HuH-7.5 (cell line): ENCODE measurements around the gene PEDS1.
"Not testable (repeated sequence)": the region's sequence is repeated elsewhere in the genome, so short reads cannot be mapped to it uniquely, and the experiment has no call there.

Source experiments
- DNase-seq: peaks from one replicate; pipeline ENCODE4 v3.0.0; 2011; ENCODE audit warnings: low spot score

Gene PEDS1

DNA sequence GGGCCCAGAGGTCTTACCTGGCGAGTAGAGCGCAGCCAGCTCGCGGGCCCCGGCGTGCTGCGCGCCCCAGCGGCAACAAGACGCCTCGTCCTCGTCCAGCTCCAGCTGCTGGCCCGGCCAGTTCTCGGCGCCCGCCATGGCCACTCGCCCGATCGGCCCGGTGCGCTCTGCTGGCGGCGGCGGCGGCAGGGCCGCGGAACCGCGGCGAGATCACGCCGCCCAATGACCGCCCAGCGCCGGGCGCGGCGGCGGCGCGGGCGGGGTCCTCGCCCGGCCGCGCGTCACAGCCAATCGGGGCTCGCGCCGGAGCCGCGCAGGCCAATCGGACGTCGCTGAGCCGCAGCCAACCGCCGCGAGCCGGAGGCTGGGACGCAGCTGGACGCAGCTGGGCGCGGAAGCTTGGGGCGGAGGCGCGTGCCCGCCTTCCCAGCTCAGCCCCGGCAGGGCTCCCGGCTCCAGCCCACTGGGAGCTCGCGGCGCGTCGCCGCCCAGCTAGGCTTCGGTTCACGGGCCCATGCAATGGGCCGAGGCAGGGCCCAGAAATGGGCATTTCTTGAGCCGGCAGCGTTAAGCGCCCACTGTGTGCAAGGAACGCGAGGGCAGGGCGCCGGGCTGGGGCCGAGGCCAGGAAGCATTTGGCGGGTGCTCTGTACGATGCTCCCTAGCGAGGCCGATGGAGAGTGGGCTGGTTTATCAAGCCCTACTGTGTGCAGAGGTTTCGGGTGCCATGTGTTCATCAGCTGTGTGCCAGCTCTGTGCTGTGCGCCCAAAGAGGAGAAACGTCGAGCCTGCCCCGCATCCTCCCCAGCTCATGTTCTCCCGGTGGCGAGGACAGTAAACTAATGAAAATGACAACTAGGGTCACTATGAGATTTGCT lies at the start of gene PEDS1:
Gene PEDS1 (minus strand): TSS at position 224 of the 878 bp plus-strand sequence. CDS start 86 bp downstream, at position 138.
- peak; percentile 99 for DNase-seq

DNA sequence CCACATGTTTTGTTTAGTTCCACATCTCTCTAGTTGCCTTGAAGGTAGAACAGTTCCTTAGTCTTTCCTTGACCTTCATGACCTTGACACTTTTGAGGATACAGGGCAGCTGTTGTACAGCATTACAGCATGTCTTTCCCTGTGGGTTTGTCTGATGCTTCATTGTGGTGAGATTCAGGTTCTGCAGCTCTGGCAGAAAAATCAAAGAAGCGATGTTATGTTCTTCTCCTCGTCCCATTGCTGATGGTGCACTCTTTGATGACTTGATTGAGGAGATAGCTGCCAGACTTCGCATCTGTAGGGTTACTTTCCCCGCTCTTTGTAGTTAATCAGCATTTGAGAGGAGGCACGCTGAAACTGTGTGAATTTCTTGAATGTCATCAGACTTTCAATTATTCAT lies 49.2 kb upstream of the PEDS1 start:
- no peak for DNase-seq

DNA sequence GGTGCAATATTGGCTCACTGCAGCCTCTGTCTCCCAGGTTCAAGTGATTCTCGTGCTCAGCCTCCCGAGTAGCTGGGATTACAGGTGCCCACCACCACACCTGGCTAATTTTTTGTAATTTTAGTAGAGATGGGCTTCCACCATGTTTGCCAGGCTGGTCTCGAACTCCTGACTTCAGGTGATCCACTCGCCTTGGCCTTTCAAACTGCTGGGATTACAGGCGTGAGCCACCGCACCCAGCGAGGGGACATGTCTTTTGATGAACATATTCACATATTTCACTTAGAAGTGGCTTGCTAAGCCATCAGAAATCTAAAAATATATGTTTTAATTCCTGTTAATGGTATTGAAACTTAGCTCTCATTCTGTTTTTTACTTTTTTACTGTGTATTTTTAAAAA lies 48.2 kb upstream of the PEDS1 start:
- DNase-seq, result not testable (repeated sequence)

DNA sequence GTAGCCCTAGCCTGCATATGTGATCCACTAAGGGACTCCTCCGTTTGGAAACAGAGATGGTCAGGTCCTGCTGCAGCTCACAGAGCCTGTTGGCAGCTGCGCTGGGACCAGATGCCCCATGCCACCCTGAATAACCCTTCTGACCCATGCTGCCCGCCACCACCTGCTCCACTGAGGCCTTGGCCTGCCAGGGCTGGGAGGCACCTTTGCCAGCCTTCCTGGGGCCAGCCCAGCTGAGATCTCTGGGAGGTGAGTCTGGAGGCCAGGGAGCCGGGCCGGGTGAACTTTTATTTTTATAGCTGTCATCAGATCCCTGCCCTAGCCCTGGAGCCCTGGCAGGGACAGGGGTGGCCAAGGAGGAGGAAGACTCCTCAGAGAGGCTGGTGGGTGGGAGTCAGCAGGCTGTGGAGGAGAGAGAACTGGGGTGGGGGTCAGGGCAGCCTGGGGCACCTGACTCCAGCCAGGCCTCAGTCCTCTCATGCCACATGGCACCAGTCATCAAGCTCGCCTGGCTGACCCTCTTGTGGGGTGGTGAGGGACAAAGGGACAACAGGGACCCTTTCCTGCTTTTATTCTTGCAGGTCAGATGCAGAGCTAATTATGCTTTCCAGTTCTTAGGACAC lies 47.1 kb upstream of the PEDS1 start:
- DNase-seq, result no peak

DNA sequence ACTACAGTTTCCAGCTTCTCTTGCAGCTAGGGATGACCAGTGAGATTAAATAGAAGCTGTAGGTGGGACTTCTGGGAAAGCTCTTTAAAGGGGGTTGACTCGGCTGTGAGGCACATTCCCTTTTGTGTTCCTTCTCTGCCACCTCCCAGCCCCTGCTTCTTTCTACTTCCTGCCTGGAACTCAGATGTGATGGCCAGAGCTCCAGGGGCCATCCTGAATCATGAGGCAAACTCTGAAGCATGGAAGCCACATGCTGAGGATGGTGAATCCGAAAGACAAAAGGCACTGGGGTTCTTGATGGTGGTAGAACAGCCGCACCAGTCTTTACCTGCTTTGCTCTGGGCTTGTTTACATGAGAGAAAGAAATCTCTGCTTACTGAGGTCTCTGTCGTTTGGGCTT lies 46.2 kb upstream of the PEDS1 start:
- DNase-seq, result no peak

DNA sequence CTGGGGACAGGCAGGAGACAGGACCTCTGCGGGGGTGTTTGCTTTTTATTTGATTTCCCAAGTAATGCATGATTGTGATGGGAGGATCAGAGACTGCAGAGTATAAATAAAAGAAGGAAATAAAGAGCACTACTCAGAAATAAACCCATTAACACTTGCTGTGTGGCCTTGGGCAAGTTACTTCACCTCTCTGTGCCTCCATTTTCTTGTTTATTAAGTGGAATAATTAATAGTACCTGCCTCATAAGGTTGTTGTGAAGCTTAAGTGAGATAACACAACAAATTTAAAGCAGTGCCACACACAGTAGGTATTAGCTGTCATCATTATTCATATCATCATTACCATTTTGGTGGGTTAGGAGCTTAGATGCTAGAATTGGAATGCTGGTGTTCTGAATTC lies 45.2 kb upstream of the PEDS1 start:
- no peak for DNase-seq

- no peak for DNase-seq
These were observed 44.7 kb upstream of the PEDS1 start for GRCh38 chr20:50198180-50198666.

DNA sequence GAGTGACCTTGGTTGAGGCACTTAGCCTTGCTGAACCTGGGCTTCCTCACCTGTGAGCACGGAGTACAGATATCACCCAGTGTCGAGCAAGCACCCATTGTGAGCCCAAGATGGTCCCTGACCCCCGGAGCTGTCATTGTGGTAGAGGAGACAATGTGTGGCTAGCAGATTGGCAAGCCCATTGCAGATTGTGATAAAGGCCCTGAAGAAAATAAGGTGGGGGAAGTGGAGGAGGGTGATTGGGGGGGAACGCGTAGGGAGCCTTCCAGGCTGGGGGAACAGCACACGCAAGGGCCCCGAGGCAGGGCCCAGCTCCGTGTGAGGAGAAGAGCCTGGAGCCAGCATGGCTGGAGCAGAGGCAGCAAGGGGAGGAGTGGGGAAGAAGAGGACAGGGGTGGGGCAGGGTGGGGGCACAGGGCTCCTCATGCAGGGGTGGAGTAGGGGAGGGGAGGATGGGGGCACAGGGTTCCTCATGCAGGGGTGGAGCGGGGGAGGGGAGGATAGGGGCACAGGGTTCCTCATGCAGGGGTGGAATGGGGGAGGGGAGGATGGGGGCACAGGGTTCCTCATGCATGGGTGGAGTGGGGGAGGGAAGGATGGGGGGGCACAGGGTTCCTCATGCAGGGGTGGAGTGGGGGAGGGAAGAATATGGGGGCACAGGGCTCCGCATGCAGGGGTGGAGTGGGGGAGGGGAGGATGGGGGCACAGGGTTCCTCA lies 44.1 kb upstream of the PEDS1 start:
- DNase-seq, result no peak

GRCh38 chr20:50196896-50197295 lies 43.4 kb upstream of the PEDS1 start:
- no peak for DNase-seq

DNA sequence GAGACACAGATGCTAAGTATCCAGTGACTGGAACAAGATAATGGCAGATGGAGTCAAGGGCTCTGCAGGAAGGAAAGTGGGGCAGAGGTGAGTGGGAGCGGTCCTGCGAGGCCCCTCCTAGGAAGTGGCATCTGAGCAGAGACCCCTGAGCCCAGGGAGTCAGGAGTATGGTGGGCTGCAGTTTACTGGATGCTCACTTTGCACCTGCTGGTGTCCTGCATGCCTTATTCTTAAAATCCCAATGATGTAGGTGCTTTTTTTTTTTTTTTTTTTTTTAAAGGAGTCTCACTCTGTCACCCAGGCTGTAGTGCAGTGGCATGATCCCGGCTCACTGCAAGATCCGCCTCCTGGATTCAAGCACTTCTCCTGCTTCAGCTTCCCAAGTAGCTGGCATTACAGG lies 42.7 kb upstream of the PEDS1 start:
- DNase-seq, result no peak

- DNase-seq, result no peak
These were observed 42.1 kb upstream of the PEDS1 start for GRCh38 chr20:50195524-50196120.

DNA sequence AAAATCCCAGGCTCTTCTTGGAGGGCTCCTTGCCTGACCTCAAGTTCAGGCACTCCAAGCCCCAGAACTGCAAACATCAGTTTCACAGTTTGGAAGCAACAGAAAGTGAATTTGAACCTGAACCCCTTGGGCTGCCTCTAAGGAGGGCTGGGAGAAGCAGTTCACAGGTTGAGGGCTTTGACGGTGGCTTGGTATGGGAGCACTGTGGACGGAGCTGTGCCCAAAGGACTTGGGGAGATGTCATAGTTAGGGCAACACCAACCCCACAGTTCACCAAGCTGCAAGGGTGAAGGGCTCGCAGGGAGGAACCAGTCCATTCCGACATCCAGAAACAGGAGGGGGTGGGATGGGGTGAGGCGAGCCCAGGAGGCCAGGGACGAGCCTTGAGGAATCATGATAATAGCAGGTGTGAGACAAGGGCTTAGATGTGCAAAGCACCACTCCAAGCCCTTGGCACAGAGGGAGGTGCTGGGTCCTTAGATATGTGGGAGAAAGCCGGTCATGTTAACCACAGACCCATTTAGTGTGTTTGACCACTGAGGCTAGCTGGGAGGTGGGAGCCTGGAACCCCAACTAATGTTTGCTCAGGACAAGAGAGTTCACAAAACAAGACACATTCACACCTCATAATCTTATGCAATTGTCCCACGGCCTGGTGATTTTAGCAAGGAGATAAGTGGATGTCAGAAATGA lies 41.5 kb upstream of the PEDS1 start:
- no peak for DNase-seq

DNA sequence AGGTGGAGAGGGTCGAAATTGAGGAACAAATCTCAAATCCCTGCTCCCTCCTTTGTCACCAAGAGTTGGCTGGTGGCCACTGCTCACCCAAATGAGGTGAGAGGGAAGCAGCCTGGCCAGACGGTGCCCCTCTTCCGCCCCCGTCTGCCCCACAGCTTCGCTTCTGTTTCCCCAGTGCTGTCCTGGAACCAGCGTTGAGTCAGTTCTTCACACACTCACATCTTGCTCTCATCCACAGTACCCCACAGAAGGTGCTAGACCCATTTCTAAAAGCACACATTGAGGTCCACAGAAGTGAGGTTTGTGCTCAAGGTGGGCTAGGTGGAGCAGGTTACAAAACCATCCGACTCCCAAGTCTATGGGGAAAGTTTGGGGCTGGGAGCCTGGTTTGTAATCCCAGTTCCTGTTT lies 40.9 kb upstream of the PEDS1 start:
- no peak for DNase-seq

DNA sequence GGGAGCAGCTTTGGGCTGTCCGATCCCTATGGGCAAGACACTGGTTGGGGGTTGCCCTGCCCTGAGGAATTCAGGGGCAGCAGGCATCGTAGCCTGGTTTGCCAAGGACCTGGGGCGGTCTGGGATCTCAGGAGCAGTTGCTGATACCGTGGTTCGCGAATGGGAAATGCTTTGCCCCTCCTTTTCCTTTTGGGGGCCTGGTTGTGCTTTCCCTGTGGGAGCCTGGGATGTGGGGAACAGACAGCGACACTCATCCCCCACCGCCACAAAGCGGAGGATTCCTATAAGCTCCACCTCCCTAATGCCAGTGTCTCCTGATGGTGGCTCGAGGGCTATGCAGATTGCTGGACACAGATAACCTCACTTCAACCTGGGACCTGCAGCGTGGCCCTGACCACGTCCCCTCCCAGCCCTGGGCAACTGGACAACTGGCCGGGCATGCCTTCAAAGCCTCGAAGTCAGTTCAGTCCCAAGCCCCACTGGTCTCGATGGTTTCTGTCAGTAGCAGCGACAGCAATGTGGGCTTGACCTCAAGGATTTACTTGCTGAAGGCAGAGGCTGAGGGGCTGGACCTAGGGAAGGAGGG lies 40.4 kb upstream of the PEDS1 start:
- DNase-seq, result no peak

DNA sequence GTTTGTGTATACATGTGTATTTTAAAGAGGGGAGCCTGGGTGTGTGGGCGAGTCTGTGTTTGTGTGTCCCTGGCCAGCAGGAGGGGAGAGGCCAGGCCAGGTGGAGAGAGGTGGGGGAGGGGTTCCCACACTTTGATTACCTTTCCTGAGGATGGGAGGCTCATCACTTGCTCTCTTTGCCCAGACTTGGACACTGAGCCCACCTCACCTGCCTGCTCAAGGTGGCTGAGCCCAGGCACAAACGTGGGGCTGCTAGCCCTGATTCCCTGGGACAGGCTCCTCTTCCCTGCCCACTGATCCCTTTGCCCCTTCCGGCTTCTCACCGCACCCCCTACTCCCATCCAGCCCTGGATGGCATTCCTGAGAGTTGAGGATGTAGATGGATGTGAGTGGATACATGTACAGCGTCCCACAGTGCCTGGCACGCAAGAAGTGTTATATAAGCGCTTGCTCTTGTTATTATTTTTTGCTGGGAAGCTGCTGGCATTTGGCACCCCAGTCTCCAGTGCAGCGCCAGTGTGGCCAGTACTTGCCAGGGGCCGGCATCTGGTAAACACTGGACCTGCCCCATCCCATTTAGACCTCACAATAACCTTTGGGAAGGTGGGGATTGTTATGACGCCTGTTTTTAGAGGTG lies 39.8 kb upstream of the PEDS1 start:
- DNase-seq, result no peak

GRCh38 chr20:50192364-50193198 lies 39.1 kb upstream of the PEDS1 start:
- DNase-seq, result peak; percentile 95

GRCh38 chr20:50191544-50192363 lies 38.2 kb upstream of the PEDS1 start:
- peak; percentile 77 for DNase-seq

GRCh38 chr20:50191065-50191543 lies 37.6 kb upstream of the PEDS1 start:
- DNase-seq, result no peak
